K562 (cell line): ENCODE results near the gene PLPP4. TPM values are rescaled to one million over a fixed set of nuclear protein-coding genes. Genes with fewer than 3 reads are reported as not detected.

ENCODE experiments used
- ATAC-seq: fragments of 200-7000 bp; cut with Tn5 transposase; 3 replicates; pipeline ENCODE4 v1.9.1; 2020; ENCODE audit warnings: moderate library complexity
- BruUV-seq: library from RNA; stranded (reverse); fragments of 400-500 nt; replicated peaks from 2 replicates; lab custom pipeline; 2021; lab: Mats Ljungman, UMichigan
- CTCF ChIA-PET: fragments of 300-600 bp; formaldehyde crosslinking; extraction: SDS; loops from one replicate; lab custom pipeline; 2021; ENCODE audit warnings: low intra/inter-chr PET ratio; lab: Yijun Ruan, JAX
- POLR2A ChIA-PET: fragments of 300-600, 350-650 bp; sonication (Branson Sonifier 250); formaldehyde crosslinking; extraction: SDS; loops from one replicate; lab custom pipeline; 2021; ENCODE audit warnings: antibody characterized with exemption, inconsistent platforms; lab: Yijun Ruan, JAX
- DNase-seq, 4 experiments: peaks; one replicate each; pipeline versions ENCODE4 v3.0.0 to v3.0.0-alpha.2; 2011 to 2018; ENCODE audit warnings: low spot score in 3 of 4, mixed read lengths in 3 of 4; ENCODE audit errors: extremely low read depth in 1 of 4
- FAIRE-seq: peaks from 2 replicates; lab custom pipeline; 2011; peaks lifted over from hg19 to GRCh38; lab: Jason Lieb, UNC
- H2AFZ ChIP-seq: 2 replicates; pipeline ENCODE4 v1.6.0; 2011; ENCODE audit warnings: low read depth, low read length, control low read depth, inconsistent platforms
- H3K27ac ChIP-seq: fragments of 200-600 bp; 3 replicates; pipeline ENCODE4 v1.8.0; 2011; ENCODE audit warnings: low read depth, mild to moderate bottlenecking, control low read depth, inconsistent platforms, low read length, moderate library complexity, mixed read lengths; ENCODE audit errors: extremely low read depth
- H3K27me3 ChIP-seq, 2 experiments: fragments of 300-600 bp in 1 of 2; 2 replicates in 1 of 2; 3 replicates in 1 of 2; pipeline versions ENCODE4 v1.6.0 to v1.8.0; 2011; ENCODE audit warnings: inconsistent platforms in 2 of 2, low read length in 2 of 2, mild to moderate bottlenecking in 1 of 2, mixed read lengths in 1 of 2, moderate library complexity in 1 of 2; ENCODE audit not compliant: control insufficient read depth in 2 of 2, insufficient read depth in 2 of 2
- H3K36me3 ChIP-seq: fragments of 300-600 bp; 3 replicates; pipeline ENCODE4 v1.8.0; 2011; ENCODE audit warnings: mild to moderate bottlenecking, low read length, inconsistent platforms; ENCODE audit not compliant: control insufficient read depth, insufficient read depth
- H3K4me1 ChIP-seq, 2 experiments: fragments of 200-600 bp in 1 of 2; replicated peaks in 1 of 2; 2 replicates in 1 of 2; 3 replicates in 1 of 2; pipeline versions ENCODE4 v1.5.1 to v1.8.0; 2011; ENCODE audit warnings: inconsistent platforms in 2 of 2, low read length in 2 of 2, mild to moderate bottlenecking in 1 of 2, mixed read lengths in 1 of 2, moderate library complexity in 1 of 2; ENCODE audit not compliant: control insufficient read depth in 2 of 2, insufficient read depth in 2 of 2
- H3K4me2 ChIP-seq: 2 replicates; pipeline ENCODE4 v1.6.1; 2011; ENCODE audit warnings: low read length, control low read depth, inconsistent platforms, mixed read lengths; ENCODE audit not compliant: insufficient read depth
- H3K4me3 ChIP-seq: fragments of 200-600 bp; sonication (generic), shearing (Covaris generic); 2 replicates; pipeline ENCODE4 v1.5.1; 2016; ENCODE audit warnings: control low read depth, inconsistent platforms
- H3K79me2 ChIP-seq: fragments of 200-600 bp; 3 replicates; pipeline ENCODE4 v1.8.0; 2011; ENCODE audit warnings: low read length, inconsistent platforms; ENCODE audit not compliant: control insufficient read depth, insufficient read depth
- H3K9ac ChIP-seq, 2 experiments: 2 replicates each; pipeline versions ENCODE4 v1.6.0 to v1.6.1; 2011; ENCODE audit warnings: low read depth in 2 of 2, low read length in 2 of 2, control low read depth in 1 of 2, inconsistent platforms in 1 of 2, mild to moderate bottlenecking in 1 of 2, mixed read lengths in 1 of 2; ENCODE audit not compliant: insufficient read depth in 1 of 2
- H3K9me1 ChIP-seq: one replicate; pipeline ENCODE4 v1.6.0; 2011; ENCODE audit warnings: inconsistent platforms, mild to moderate bottlenecking, low read length, moderate library complexity; ENCODE audit not compliant: control insufficient read depth, insufficient read depth
- H3K9me3 ChIP-seq: replicated peaks from 2 replicates; pipeline ENCODE4 v1.5.1; 2011; ENCODE audit warnings: low read depth, low read length, inconsistent platforms; ENCODE audit not compliant: control insufficient read depth, insufficient read depth
- H4K20me1 ChIP-seq: replicated peaks from 2 replicates; pipeline ENCODE4 v1.6.1; 2011; ENCODE audit warnings: low read length, inconsistent platforms, mixed read lengths; ENCODE audit not compliant: control insufficient read depth, insufficient read depth
- KLF1 ChIP-seq: fragments of 450-650 bp; IDR thresholded peaks from 2 replicates; pipeline ENCODE4 v1.6.1; 2016; ENCODE audit warnings: missing genetic modification characterization, missing compliant biosample characterization
- NCOA6 ChIP-seq: fragments of 450-650 bp; IDR thresholded peaks from 2 replicates; pipeline ENCODE4 v1.6.1; 2017; ENCODE audit warnings: mild to moderate bottlenecking
- RAD51 ChIP-seq: fragments of 450-650 bp; IDR thresholded peaks from 2 replicates; pipeline ENCODE4 v1.7.1; 2016; ENCODE audit warnings: low read depth, mild to moderate bottlenecking, borderline replicate concordance
- SREBF1 ChIP-seq: fragments of 150-350 bp; IDR thresholded peaks from 2 replicates; pipeline ENCODE4 v1.6.1; 2014; ENCODE audit warnings: antibody characterized with exemption, low read depth, low read length, borderline replicate concordance
- XRCC4 ChIP-seq: IDR thresholded peaks from one replicate; pipeline ENCODE4 v1.6.1; 2011; ENCODE audit not compliant: insufficient read depth, insufficient read length; ENCODE audit errors: extremely low read depth
- ZEB2 ChIP-seq: fragments of 450-650 bp; IDR thresholded peaks from 2 replicates; pipeline ENCODE4 v1.6.1; 2016
- ZNF121 ChIP-seq: sonication (generic); formaldehyde crosslinking; conservative IDR thresholded peaks from 2 replicates; pipeline ENCODE4 v1.8.0; 2022; ENCODE audit warnings: missing genetic modification reagents
- ZNF778 ChIP-seq: fragments of 450-650 bp; formaldehyde crosslinking; IDR thresholded peaks from 2 replicates; pipeline ENCODE4 v1.4.0; 2020; ENCODE audit warnings: mild to moderate bottlenecking, moderate library complexity
- WGBS: fragments of 100-300 bp; shearing (Covaris generic); methylation state at CpG from one replicate; pipeline ENCODE4 v1.1.6; 2016; ENCODE audit warnings: low coverage, mixed read lengths; ENCODE audit not compliant: insufficient coverage; ENCODE audit errors: missing lambda C conversion rate; 5-methylcytosine and 5-hydroxymethylcytosine counted together
- in situ Hi-C: fragments of 300-500 bp; cut with MboI; formaldehyde crosslinking; loops from 4 replicates; pipeline ENCODE4 v1.15.0; 2018; ENCODE audit warnings: inconsistent platforms, mixed read lengths
- intact Hi-C: fragments of 100-400 bp; cut with micrococcal nuclease; formaldehyde crosslinking; loops from 2 replicates; pipeline ENCODE4 v1.14.2; 2022
- polyA plus RNA-seq, 8 experiments: library from polyadenylated mRNA; depleted of rRNA in 4 of 8; stranded (reverse) in 5 of 8; unstranded in 3 of 8; fragments of >200 nt; fragmentation: Nextera tagmentation in 2 of 8; fragmentation: Illumina TruSeq in 1 of 8; extraction: Ambion mirVana in 2 of 8; extraction: Trizol in 1 of 8; gene quantifications; 2 replicates each; pipeline versions ENCODE4 v1.2.1 to v1.2.3, GENCODE V29; 2011 to 2014; ENCODE audit warnings: inconsistent platforms in 1 of 8, missing spikeins in 1 of 8
- total RNA-seq, 7 experiments: library from RNA; depleted of rRNA in 6 of 7; stranded (reverse); fragments of >200 nt in 6 of 7; fragmentation: Illumina TruSeq in 2 of 7; extraction: Trizol in 2 of 7; gene quantifications; 2 replicates each; pipeline versions ENCODE4 v1.2.1 to v1.2.3, GENCODE V29; 2011 to 2021; ENCODE audit warnings: low replicate concordance in 1 of 7

The PLPP4 gene
- total and polyA plus RNA-seq, 9 of the 15 experiments (the other 6 are each of a cell fraction or from before 2014, with no cell fraction given), result 0.08 TPM; not detected in 8

DNA sequence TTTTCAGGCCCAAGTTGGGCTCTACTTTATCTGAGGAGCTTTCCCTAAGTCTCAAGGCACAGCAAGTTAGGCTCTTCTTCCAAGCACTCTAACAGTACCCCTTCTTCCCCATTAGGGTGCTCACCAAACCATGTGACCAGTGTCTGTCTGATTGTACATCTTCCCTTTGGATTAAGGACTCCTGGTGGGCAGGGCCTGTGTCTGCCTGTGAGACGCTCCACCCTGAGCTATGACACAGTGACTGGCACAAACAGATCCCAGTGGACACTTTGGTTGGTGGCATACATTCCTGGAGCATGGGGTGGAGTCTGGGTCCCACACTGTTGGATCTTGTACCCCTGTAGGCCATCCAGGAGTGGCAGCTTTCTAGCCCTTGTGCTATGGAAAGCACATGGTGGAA lies 23.8 kb downstream of the PLPP4 start:
- Histone ChIP-seq H3K27ac (no peak overlapping the region), H3K4me1 (no peaks in the 10 kb centered on the region), H2AFZ (no peak overlapping the region), H3K9ac (no peak overlapping the region), H3K79me2 (no peaks in the 10 kb centered on the region), H3K9me3 (no peaks in the 10 kb centered on the region)
- intact Hi-C loops, result no loop called here
- DNase-seq, result no peak
- TF ChIP-seq KLF1 (tag), result no peak
- no peak for TF ChIP-seq XRCC4
- no peak for TF ChIP-seq ZNF778 (CRISPR knock-in tag)
- TF ChIP-seq SREBF1, result no peak
- TF ChIP-seq, all 486 proteins: peak for 0
- Histone ChIP-seq H3K4me2 (no peak overlapping the region), H3K4me3 (no peak overlapping the region), H3K9me1 (no peaks in the 10 kb centered on the region), H3K36me3 (no peaks in the 10 kb centered on the region), H4K20me1 (no peaks in the 10 kb centered on the region), H3K27me3 (no peaks in the 10 kb centered on the region)
- ChIA-PET CTCF (no interaction called here), POLR2A (no interaction called here)
- no peak for ATAC-seq
- 0% methylated on average over 1 of the region's 1 CpG for WGBS
- in situ Hi-C loops, result no loop called here
- no peak for FAIRE-seq
- BruUV-seq, result no TSS peak

DNA sequence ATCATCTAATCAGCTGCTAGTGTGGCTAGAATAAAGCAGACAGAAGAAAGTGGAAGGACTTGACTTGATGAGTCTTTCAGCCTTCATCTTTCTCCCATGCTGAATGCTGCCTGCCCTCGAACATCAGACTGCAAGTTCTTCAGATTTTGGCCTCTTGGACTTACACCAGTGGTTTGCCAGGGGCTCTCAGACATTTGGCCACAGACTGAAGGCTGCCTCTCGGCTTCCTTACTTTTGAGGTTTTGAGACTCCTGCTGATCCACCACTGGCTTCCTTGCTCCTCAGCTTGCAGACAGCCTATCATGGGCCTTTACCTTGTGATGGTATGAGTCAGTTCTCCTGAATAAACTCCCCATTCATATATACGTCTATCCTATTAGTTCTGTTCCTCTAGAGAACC lies 26.0 kb downstream of the PLPP4 start:
- H3K4me1 ChIP-seq, result no peaks in the 10 kb centered on the region
- no peaks in the 10 kb centered on the region for H3K36me3 ChIP-seq
- no peaks in the 10 kb centered on the region for H3K27me3 ChIP-seq
- TF ChIP-seq ZEB2 (no peak), RAD51 (no peak), NCOA6 (no peak), ZNF121 (no peak)
- no peaks in the 10 kb centered on the region for H3K9me3 ChIP-seq
- ChIA-PET POLR2A (no interaction called here), CTCF (no interaction called here)
- intact Hi-C loops (no loop called here), in situ Hi-C loops (no loop called here)
- H3K9me1 ChIP-seq, result no peaks in the 10 kb centered on the region
- BruUV-seq, result no TSS peak
- H4K20me1 ChIP-seq, result no peaks in the 10 kb centered on the region; the same call in 1 of the 2 replicates
- no peaks in the 10 kb centered on the region for H3K79me2 ChIP-seq
- no peak overlapping the region for H3K4me3 ChIP-seq
- H3K4me2 ChIP-seq, result no peak overlapping the region
- no peak for DNase-seq
- no peak for FAIRE-seq
- no peak overlapping the region for H3K9ac ChIP-seq
- 0% methylated on average over 2 of the region's 3 CpGs for WGBS
- H3K27ac ChIP-seq, result no peak overlapping the region
- ATAC-seq, result no peak
- no peak overlapping the region for H2AFZ ChIP-seq
